ENCODE measurements around the gene IGF2BP2.
"Not testable (repeated sequence)": the region's sequence is repeated elsewhere in the genome, so short reads cannot be mapped to it uniquely, and the experiment has no call there.

IGF2BP2 gene

DNA sequence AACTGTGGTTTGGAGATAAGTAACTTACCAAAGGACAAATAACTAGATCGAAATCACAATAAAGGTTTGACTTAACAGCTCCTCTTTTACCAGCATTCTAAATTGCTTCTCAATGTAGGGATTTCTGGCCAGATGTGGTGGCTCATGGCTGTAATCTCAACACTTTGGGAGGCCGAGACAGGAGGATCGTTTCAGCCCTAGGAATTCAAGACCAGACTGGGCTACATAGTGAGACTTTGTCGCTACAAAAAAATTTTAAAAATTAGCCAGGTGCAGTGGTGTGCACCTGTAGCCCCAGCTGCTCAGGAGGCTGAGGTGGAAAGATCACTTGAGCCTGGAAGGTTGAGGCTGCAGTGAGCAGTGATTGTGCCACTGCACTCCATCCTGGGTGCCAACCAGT lies 17.4 kb upstream of the IGF2BP2 start:
- no peak overlapping the region for H3K4me3 ChIP-seq (replicated peaks; ENCODE audit: low read depth, low read length)
- no peak for DNase-seq (ENCODE audit: low read depth)
- TF ChIP-seq, protein P1, sequence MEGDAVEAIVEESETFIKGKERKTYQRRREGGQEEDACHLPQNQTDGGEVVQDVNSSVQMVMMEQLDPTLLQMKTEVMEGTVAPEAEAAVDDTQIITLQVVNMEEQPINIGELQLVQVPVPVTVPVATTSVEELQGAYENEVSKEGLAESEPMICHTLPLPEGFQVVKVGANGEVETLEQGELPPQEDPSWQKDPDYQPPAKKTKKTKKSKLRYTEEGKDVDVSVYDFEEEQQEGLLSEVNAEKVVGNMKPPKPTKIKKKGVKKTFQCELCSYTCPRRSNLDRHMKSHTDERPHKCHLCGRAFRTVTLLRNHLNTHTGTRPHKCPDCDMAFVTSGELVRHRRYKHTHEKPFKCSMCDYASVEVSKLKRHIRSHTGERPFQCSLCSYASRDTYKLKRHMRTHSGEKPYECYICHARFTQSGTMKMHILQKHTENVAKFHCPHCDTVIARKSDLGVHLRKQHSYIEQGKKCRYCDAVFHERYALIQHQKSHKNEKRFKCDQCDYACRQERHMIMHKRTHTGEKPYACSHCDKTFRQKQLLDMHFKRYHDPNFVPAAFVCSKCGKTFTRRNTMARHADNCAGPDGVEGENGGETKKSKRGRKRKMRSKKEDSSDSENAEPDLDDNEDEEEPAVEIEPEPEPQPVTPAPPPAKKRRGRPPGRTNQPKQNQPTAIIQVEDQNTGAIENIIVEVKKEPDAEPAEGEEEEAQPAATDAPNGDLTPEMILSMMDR (IDR thresholded peaks at IDR 0.05; ENCODE audit: low read length, missing control alignments) = no peak

DNA sequence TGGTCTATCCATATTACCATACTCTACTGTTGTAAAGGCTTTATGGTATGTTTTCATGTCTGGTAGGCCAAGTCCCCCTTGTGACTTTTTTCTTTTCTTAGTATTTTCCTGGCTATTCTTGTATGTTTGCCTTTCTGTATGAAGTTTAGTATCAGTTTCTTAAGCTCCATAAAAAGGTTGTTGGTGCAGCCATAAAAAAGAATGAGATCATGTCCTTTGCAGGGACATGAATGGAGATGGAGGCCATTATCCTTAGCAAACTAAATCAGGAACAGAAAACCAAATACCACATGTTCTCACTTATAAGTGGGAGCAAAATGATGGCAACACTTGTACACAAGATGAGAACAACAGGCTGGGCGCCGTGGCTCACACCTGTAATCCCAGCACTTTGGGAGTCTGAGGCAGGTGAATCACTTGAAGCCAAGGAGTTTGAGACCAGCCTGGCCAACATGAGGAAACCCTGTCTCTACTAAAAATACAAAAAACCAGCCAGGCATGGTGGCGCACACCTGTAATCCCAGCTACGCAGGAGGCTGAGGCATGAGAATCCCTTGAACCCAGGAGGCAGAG lies 13.7 kb upstream of the IGF2BP2 start:
- DNase-seq (ENCODE audit: low read depth); H3K4me3 ChIP-seq (replicated peaks; ENCODE audit: low read depth, low read length): not testable (repeated sequence)

DNA sequence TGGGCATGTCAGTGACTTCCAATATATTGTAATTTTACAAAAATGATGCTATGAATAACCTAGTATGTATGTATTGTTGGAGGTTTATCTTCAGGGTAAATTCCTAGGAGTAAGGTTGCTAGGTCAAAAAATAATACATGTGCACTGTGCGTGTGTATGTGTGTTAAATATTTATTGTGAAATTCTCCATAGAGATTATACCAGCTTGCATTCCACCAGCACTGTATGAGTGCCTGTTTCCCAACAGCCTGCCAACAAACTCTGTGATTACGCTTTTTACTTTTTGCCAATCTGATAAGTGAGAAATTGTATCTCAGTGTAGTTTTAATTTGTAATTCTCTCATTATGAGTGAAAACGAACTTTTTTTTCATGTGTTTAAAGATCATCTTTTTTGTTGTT lies 12.6 kb upstream of the IGF2BP2 start:
- no peak overlapping the region for H3K4me3 ChIP-seq (replicated peaks; ENCODE audit: low read depth, low read length)
- peak; percentile 69 for DNase-seq (ENCODE audit: low read depth)
- TF ChIP-seq, protein P1 (IDR thresholded peaks at IDR 0.05; ENCODE audit: low read length, missing control alignments) = no peak

DNA sequence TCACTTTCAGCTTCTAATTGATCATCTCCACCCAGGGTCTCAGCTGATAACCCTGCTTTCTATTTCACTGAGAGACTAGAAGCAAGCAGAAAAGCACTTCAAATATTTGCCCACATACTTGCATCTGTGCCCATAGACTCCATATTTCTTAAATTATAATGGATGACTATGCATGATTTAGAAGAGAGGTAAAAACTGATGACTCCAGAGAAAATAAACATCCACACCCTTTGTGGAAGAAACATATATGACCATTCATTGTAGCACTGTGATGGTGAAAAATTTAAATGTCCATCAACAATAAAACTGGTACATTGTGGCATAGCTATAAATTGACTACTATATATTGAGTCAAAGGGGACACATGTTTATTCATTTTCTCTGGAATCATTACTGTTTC lies 7.1 kb upstream of the IGF2BP2 start:
- TF ChIP-seq, protein P1 (IDR thresholded peaks at IDR 0.05; ENCODE audit: low read length, missing control alignments) = no peak
- H3K4me3 ChIP-seq (replicated peaks; ENCODE audit: low read depth, low read length) = no peak overlapping the region
- no peak for DNase-seq (ENCODE audit: low read depth)

DNA sequence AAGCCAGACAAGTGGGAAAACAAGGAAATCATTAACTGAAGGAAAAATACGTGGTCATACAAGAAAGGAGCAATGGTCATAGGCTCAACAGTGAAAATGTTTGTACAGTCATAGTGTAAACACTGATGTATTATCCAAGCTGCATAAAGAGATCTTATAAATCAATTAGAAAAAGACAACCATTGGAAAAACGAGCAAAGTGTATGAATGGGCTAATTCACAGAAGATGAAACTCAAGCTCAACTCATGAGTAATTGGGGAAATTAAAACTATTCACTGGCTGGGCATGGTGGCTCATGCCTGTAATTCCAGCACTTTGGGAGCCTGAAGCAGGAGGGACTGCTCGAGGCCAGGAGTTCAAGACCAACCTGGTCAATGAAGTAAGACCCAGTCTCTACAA lies 6.4 kb upstream of the IGF2BP2 start:
- DNase-seq (ENCODE audit: low read depth) = no peak
- no peak overlapping the region for H3K4me3 ChIP-seq (replicated peaks; ENCODE audit: low read depth, low read length)
- TF ChIP-seq, protein P1 (IDR thresholded peaks at IDR 0.05; ENCODE audit: low read length, missing control alignments) = no peak

DNA sequence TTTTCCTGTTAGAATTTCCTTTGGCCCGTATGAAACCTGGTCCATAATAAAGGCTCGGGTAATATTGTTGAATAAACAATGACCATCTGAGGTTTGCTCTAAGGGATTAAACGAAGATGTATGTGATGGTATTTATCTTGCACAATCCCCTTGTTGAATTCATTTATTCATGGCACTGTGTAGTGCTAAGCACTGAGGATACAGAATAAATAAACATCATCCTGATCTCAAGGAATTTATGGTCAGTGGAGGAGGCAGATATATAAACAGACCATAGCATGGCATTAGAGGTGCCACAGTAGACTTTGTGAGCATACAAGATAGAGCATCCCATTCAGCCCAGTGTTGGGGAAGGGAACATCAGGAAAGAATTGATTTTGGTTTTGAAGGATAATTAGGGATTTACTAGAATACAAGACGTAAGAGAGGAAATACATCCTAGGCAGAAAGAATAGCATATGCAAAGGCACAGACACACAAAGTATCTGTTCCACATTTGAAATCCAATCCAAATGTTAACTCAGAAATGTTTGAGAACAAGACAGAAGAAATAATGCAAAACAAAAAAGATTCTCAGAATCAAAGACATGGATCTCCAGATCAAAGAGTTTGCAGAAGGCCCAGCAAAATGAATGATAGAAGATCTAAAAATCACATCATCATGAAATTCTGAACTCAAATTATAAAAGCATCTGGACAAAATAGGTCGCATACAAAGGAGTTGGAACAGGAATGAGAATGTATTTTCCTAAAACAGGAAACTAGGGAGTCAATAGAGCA lies 5.4 kb upstream of the IGF2BP2 start:
- no peak for DNase-seq (ENCODE audit: low read depth)
- TF ChIP-seq, protein P1 (IDR thresholded peaks at IDR 0.05; ENCODE audit: low read length, missing control alignments) = no peak

DNA sequence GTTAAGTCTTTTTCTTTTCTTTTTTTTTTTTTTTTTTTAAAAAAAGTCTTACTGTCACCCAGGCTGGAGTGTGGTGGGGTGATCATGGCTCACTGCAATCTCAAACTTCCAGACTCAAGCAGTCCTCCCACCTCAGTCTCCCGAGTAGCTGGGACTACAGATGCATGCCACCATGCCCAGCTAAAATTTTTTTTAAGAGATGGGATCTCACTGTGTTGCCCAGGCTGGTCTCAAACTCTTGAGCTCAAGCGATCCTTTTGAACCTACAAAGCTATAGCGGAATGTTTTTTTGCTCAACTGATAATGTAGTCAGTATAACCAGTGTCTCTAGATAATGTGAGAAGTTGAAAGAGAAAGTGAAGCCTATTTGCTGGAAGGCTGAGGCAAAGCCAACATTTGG lies 3.9 kb upstream of the IGF2BP2 start:
- TF ChIP-seq, protein P1 (IDR thresholded peaks at IDR 0.05; ENCODE audit: low read length, missing control alignments) = no peak
- no peak for DNase-seq (ENCODE audit: low read depth)
- no peak overlapping the region for H3K4me3 ChIP-seq (replicated peaks; ENCODE audit: low read depth, low read length)

More for the DNA sequence above, 5.4 kb upstream of the IGF2BP2 start:
- H3K4me3 ChIP-seq (replicated peaks; ENCODE audit: low read depth, low read length) = no peak overlapping the region

Measured in fibroblast of pulmonary artery (primary cell).